GM19099 (cell line): ENCODE data around the gene ABCA13.

Experiments
- POLR2A ChIP-seq: IDR thresholded peaks from 3 replicates; pipeline ENCODE4 v1.6.1; 2011; ENCODE audit warnings: low read depth; ENCODE audit not compliant: insufficient read length; ENCODE audit errors: extremely low read depth

The ABCA13 gene

GRCh38 chr7:48259463-48260280 is 88.4 kb downstream of the ABCA13 start:
- no peak for TF ChIP-seq POLR2A

GRCh38 chr7:48261696-48262095 is 90.4 kb downstream of the ABCA13 start:
- TF ChIP-seq POLR2A: no peak

- TF ChIP-seq POLR2A: no peak
Measured at GRCh38 chr7:48262606-48263310, 91.5 kb downstream of the ABCA13 start.

GRCh38 chr7:48263311-48263650 is 92.0 kb downstream of the ABCA13 start:
- no peak for TF ChIP-seq POLR2A

- no peak for TF ChIP-seq POLR2A
Measured at GRCh38 chr7:48269066-48269465, 97.8 kb downstream of the ABCA13 start.

- TF ChIP-seq POLR2A: no peak
Measured at GRCh38 chr7:48274662-48275061, 103.4 kb downstream of the ABCA13 start.

- TF ChIP-seq POLR2A: no peak
Measured at GRCh38 chr7:48279420-48279819, 108.2 kb downstream of the ABCA13 start.

GRCh38 chr7:48280100-48280499 is 108.8 kb downstream of the ABCA13 start:
- TF ChIP-seq POLR2A: no peak

- TF ChIP-seq POLR2A: no peak
Measured at GRCh38 chr7:48285373-48285772, 114.1 kb downstream of the ABCA13 start.

GRCh38 chr7:48286836-48287235 is 115.6 kb downstream of the ABCA13 start:
- no peak for TF ChIP-seq POLR2A

- TF ChIP-seq POLR2A: no peak
Measured at GRCh38 chr7:48289656-48290055, 118.4 kb downstream of the ABCA13 start.

GRCh38 chr7:48292949-48293348 is 121.7 kb downstream of the ABCA13 start:
- TF ChIP-seq POLR2A: no peak

GRCh38 chr7:48295296-48295971 is 124.2 kb downstream of the ABCA13 start:
- TF ChIP-seq POLR2A: no peak

- TF ChIP-seq POLR2A: no peak
Measured at GRCh38 chr7:48296966-48297365, 125.7 kb downstream of the ABCA13 start.

- no peak for TF ChIP-seq POLR2A
Measured at GRCh38 chr7:48298779-48299178, 127.5 kb downstream of the ABCA13 start.

GRCh38 chr7:48299580-48300169 is 128.4 kb downstream of the ABCA13 start:
- TF ChIP-seq POLR2A: no peak

GRCh38 chr7:48300301-48300700 is 129.0 kb downstream of the ABCA13 start:
- no peak for TF ChIP-seq POLR2A
